ENCODE measurements around the gene PRICKLE2.

DNA sequence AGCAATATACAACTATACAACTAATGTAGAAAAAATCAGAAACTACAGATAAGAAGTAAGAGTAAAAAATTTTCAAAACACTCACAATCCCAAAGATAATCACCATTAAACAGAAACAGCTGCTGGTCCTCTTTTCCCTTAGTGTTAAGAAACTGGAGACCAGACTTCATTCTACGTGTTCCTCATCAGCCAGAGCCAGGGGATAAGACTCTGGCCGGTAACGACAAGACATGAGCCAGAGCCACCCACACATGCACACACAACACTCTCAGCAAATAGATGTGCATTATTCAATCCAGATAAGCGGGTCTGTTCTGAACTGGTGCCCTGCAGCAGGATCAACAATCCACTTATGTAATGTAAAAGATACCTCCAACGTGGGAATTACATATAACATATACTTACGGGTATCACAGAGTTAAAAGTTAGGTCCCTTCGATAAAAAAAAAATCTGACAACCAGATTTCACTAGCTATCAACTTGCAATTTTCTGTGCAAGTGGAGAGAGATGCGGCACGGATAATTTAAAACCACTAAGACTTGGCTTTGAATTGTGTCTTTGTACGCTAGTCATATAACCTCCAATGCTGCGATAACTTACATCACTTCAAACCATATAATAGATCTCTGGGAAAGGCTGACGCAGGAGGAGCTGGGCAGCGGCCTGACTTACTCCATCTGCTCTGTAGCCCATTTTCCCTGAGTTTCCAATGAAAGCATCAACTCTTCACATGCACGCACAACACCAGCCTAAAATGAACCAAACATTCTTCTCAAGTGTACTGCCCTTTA is 17.8 kb downstream of the PRICKLE2 start:
- TF ChIP-seq, protein P1, sequence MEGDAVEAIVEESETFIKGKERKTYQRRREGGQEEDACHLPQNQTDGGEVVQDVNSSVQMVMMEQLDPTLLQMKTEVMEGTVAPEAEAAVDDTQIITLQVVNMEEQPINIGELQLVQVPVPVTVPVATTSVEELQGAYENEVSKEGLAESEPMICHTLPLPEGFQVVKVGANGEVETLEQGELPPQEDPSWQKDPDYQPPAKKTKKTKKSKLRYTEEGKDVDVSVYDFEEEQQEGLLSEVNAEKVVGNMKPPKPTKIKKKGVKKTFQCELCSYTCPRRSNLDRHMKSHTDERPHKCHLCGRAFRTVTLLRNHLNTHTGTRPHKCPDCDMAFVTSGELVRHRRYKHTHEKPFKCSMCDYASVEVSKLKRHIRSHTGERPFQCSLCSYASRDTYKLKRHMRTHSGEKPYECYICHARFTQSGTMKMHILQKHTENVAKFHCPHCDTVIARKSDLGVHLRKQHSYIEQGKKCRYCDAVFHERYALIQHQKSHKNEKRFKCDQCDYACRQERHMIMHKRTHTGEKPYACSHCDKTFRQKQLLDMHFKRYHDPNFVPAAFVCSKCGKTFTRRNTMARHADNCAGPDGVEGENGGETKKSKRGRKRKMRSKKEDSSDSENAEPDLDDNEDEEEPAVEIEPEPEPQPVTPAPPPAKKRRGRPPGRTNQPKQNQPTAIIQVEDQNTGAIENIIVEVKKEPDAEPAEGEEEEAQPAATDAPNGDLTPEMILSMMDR (IDR thresholded peaks at IDR 0.05) = no peak
- no peak for TF ChIP-seq TCF7L2 (IDR thresholded peaks at IDR 0.05; ENCODE audit: low read depth, low read length)
